Peyer's patch (tissue), 4 donors: Measurements from ENCODE around the gene ASXL1. TPM values are rescaled to one million over a fixed set of nuclear protein-coding genes. Genes with fewer than 3 reads are reported as not detected.

Experiments used
- DNase-seq, 3 donors: peaks; one replicate each; pipeline ENCODE4 v3.0.0-alpha.2; 2017 to 2019
- H3K27ac ChIP-seq, 4 donors: fragments of 200-600 bp; sonication (generic); one replicate each; pipeline ENCODE4 v1.5.1; 2016 to 2019
- H3K27me3 ChIP-seq, 2 donors: fragments of 200-600 bp; sonication (generic); one replicate each; pipeline ENCODE4 v1.5.1; 2019
- H3K36me3 ChIP-seq, 3 donors: fragments of 200-600 bp; sonication (generic); one replicate each; pipeline ENCODE4 v1.5.1; 2016 to 2019
- H3K4me1 ChIP-seq, 4 donors: fragments of 200-600 bp; sonication (generic); one replicate each; pipeline ENCODE4 v1.5.1; 2016 to 2019
- H3K4me3 ChIP-seq, 4 donors: fragments of 200-600 bp; sonication (generic); 1 replicate in 3 of 4; 2 replicates in 1 of 4; pipeline ENCODE4 v1.5.1; 2016 to 2019; ENCODE audit warnings: mild to moderate bottlenecking in 1 of 4
- H3K9me3 ChIP-seq, 4 donors: fragments of 200-600 bp; sonication (generic); one replicate each; pipeline ENCODE4 v1.5.1; 2016 to 2019; ENCODE audit warnings: mild to moderate bottlenecking in 1 of 4
- POLR2A ChIP-seq, 2 donors: fragments of 450-650 bp; IDR thresholded peaks; one replicate each; pipeline ENCODE4 v1.5.1; 2017; ENCODE audit warnings: antibody characterized with exemption in 2 of 2, mild to moderate bottlenecking in 2 of 2, moderate library complexity in 2 of 2
- total RNA-seq, 4 donors: library from RNA; depleted of rRNA; stranded (reverse); fragments of >200 nt; gene quantifications; one replicate each; pipeline ENCODE4 v1.1.0, GENCODE V29; 2016
- TF ChIP-seq, protein P1 (sequence below), 6 experiments: fragments of 450-650 bp in 4 of 6; fragments of 200-600 bp in 2 of 6; sonication (generic) in 1 of 6; IDR thresholded peaks; one replicate each; pipeline ENCODE4 v1.5.1; 2017 to 2019; ENCODE audit warnings: antibody characterized with exemption in 6 of 6, mild to moderate bottlenecking in 3 of 6, moderate library complexity in 1 of 6

The ASXL1 gene
- total RNA-seq, 4 donors from 2014 or later, result 74.4 to 173 (median 115) TPM

DNA sequence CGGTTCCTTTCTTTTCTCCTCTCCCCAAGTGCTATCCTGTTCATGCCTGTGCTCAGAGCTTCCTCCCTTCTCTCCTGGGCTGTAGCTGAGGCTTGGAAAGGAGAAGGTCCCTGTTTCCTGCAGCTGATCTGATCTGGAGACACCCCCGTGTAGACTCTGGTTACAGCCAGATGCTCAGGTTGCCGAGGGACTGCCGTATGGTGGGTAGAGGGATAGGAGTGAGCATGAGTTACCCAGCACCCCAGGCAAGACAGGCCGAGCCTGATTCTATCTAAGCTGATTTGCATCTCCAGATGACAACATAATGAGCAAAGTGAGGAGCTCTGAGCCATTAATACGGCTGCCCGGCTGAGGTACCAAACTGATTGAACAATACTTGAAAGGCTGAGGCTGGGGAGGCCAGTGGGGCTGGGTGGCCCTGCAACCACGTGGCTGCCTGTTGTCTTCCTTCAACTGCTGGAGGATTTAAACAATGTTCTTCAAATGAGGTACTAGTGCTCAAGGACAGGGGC, 91.8 kb downstream of the ASXL1 start:
- Histone ChIP-seq H3K27ac (no peak overlapping the region), H3K27me3 (no peaks in the 10 kb centered on the region), H3K4me1 (peaks cover 0 to 11% (median 0%) of the 10 kb centered on the region in 4 donors), H3K4me3 (no peak overlapping the region), H3K36me3 (peaks cover 0 to 97% (median 0%) of the 10 kb centered on the region in 3 donors), H3K9me3 (no peaks in the 10 kb centered on the region)
- no peak for TF ChIP-seq POLR2A (IDR thresholded peaks at IDR 0.05)
- TF ChIP-seq, protein P1, sequence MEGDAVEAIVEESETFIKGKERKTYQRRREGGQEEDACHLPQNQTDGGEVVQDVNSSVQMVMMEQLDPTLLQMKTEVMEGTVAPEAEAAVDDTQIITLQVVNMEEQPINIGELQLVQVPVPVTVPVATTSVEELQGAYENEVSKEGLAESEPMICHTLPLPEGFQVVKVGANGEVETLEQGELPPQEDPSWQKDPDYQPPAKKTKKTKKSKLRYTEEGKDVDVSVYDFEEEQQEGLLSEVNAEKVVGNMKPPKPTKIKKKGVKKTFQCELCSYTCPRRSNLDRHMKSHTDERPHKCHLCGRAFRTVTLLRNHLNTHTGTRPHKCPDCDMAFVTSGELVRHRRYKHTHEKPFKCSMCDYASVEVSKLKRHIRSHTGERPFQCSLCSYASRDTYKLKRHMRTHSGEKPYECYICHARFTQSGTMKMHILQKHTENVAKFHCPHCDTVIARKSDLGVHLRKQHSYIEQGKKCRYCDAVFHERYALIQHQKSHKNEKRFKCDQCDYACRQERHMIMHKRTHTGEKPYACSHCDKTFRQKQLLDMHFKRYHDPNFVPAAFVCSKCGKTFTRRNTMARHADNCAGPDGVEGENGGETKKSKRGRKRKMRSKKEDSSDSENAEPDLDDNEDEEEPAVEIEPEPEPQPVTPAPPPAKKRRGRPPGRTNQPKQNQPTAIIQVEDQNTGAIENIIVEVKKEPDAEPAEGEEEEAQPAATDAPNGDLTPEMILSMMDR (IDR thresholded peaks at IDR 0.05), result no peak
- no peak for DNase-seq

DNA sequence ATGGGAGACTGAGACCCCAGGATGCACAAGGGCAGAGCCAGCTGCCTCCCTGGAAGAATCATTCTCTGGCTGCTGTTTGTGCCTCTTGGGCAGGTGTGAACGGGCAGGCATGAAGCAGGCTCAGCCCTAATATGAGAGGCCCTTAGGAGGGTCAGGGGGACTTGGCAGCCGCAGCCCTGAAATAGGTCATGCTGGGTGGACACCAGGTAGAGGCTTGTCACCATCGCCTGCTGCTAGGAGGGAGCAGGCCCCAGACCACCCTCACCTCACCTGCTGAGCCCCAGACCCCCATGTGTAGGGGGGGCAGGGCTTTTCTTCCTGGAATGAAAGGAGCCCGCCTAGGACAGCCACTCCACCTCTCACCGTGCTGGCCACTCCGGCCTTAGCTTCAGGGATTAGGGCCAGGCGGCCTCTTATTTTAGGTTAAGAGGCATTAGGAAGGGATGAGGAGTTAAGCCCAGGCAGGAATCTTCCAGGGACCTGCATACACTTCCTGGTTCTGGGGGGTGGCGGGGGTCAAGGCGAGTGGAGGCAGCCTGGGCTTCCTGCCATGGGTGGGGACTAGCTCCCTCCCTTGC, 92.4 kb downstream of the ASXL1 start:
- Histone ChIP-seq H3K4me3 (no peak overlapping the region), H3K4me1 (peaks cover 0 to 11% (median 0%) of the 10 kb centered on the region in 4 donors), H3K27ac (no peak overlapping the region), H3K27me3 (no peaks in the 10 kb centered on the region), H3K36me3 (peaks cover 0 to 97% (median 0%) of the 10 kb centered on the region in 3 donors), H3K9me3 (no peaks in the 10 kb centered on the region)
- DNase-seq, result no peak
- TF ChIP-seq, protein P1 (IDR thresholded peaks at IDR 0.05), result no peak
- TF ChIP-seq POLR2A (IDR thresholded peaks at IDR 0.05), result no peak

DNA sequence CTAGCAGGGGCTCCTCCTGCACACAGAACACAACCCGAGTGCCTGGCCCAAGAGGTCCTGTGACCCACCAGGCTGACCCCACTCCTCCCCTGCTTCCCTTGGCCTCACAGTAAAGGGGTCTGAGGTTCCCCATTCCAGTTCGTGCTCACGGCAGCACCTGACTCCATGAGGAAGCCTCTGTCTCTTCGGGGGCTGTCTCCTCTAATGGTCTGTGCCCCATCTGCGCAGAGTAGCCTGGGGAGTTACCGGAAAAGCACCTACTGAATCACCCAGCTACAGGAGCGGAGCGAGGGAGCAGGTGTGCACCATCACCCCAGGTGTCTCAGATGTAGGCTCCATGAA, 93.2 kb downstream of the ASXL1 start:
- peaks cover 0 to 95% (median 0%) of the 10 kb centered on the region in 3 donors for H3K36me3 ChIP-seq
- H3K9me3 ChIP-seq, result no peaks in the 10 kb centered on the region
- TF ChIP-seq, protein P1 (IDR thresholded peaks at IDR 0.05), result no peak
- TF ChIP-seq POLR2A (IDR thresholded peaks at IDR 0.05), result no peak
- no peaks in the 10 kb centered on the region for H3K27me3 ChIP-seq
- H3K4me3 ChIP-seq, result no peak overlapping the region
- DNase-seq, result no peak
- H3K27ac ChIP-seq, result no peak overlapping the region
- H3K4me1 ChIP-seq, result peaks cover 0 to 11% (median 0%) of the 10 kb centered on the region in 4 donors

DNA sequence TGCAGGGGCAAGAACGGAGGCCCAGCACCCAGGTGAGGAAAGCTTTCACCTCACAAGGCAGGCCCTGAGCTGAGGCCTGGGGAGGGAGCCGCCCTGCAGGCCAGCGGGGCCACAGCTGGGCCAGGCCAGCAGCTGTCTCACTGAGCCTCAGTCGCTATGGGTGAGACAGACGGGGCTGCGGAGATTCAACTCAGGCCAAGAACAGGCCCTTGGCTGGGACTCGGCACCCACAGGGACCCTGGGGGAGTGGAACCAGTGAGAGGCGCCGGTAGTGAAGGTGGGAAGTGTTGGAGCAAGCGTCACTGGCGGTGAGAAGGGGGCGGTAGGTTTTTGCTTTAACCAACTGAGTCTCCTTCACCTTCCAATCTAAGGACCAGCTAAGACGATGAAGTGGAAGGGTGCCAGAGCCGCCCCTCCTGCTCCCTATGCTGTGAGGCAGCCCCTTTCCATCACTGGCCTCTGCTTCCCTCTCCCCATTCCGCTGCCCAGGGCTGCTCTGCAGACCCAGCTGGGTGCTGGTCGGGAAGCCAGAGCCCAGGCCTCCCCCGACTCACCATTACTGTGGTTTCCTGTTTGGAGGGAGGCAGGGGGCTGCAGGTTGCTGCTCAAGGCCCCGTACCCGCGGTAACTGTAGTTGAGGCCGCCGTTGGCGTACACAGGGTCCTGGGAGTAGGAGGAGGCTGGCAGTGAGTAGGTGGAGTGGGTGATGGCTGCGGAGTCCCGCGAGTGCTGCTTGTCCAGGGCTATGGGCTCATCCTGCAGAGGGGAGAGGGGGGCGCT, 93.7 kb downstream of the ASXL1 start:
- DNase-seq, result no peak
- Histone ChIP-seq H3K36me3 (peaks cover 0 to 90% (median 0%) of the 10 kb centered on the region in 3 donors), H3K27me3 (no peaks in the 10 kb centered on the region), H3K27ac (no peak overlapping the region), H3K4me3 (no peak overlapping the region), H3K9me3 (no peaks in the 10 kb centered on the region), H3K4me1 (peaks cover 0 to 11% (median 0%) of the 10 kb centered on the region in 4 donors)
- no peak for TF ChIP-seq POLR2A (IDR thresholded peaks at IDR 0.05)
- TF ChIP-seq, protein P1 (IDR thresholded peaks at IDR 0.05), result no peak

DNA sequence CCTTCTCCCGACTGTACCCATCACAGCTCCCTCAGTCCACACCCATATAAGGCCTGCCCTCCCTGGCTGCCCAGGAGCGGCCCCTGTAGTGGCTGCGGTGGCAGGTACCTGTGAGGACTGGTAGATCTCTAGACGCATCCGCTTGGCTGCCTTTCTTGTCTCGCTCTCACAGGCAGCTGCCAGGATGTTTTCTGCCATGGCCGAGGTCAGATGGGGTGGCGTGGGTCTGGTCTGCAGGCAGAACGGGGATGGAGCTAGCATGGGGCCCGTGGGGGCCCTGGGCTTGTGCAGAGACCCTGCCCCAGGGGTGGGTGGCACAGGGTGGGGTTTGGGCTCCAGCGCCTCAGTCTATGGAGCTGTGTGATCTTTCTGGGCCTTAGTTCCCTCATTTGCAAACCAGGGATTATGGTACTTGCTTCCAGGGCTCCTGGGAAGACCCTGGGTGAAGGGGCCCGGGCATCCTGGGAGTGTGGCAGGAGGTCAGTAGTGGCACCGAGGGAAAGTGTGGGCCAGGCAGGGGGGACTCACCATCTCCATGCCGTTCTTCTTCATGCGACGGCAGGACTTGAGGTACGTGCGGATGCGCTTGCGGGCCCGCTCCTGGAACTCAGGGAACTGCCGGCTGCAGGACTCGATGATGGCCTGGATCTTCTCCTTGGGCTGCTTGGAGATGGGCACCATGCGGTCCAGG, 94.8 kb downstream of the ASXL1 start:
- peaks cover 0 to 22% (median 4%) of the 10 kb centered on the region in 4 donors for H3K4me1 ChIP-seq

More for the DNA sequence above, 94.8 kb downstream of the ASXL1 start:
- DNase-seq, result no peak
- TF ChIP-seq, protein P1 (IDR thresholded peaks at IDR 0.05), result no peak
- TF ChIP-seq POLR2A (IDR thresholded peaks at IDR 0.05), result no peak
- Histone ChIP-seq H3K27me3 (no peaks in the 10 kb centered on the region), H3K9me3 (no peaks in the 10 kb centered on the region), H3K36me3 (peaks cover 0 to 79% (median 0%) of the 10 kb centered on the region in 3 donors), H3K4me3 (no peak overlapping the region), H3K27ac (no peak overlapping the region)
